ENCODE results near the gene CDKN2B-AS1.
A peak's percentile ranks its signal among the peaks of the same experiment; 100 is the strongest.
"Not testable (repeated sequence)": the region's sequence is repeated elsewhere in the genome, so short reads cannot be mapped to it uniquely, and the experiment has no call there.

The CDKN2B-AS1 gene

DNA sequence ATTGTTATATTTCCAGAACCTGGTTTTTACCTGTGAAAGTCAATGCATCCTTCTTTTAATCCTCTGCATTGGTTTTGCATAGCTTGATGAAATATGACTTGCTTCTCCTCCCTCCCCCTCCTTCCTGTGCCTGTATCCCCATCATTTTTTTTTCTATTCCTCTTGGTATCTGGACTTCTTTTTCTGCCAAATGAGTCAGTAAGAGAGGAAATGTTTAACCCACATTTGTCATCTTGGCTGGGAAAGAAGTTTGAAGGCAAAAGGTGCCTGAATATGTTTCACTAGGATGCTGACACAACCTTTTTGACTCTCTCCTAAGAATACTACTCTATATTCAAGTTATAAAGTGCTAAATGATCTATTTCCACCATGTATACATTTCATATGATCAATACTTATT lies 50.0 kb downstream of the CDKN2B-AS1 start:
- DNase-seq (ENCODE audit: low spot score), result no peak

DNA sequence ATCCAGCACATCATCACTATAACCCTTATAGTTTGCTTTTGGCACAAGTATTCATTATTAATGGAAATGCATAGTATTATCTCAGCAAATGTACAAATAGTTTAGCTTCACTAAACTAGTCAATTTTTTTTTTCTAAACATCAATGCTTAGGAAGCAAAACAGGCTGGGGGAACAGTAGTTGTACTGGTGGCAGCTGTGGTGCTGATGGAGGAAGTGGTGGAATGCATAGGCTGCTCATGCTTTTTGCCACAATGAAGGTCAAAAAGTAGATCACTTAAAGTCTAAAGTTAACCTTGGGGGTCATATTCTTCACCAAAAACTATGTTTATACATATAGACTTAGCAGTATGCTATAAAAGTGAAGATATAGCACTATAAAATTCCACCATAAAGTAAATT lies 50.8 kb downstream of the CDKN2B-AS1 start:
- no peak for DNase-seq (ENCODE audit: low spot score)

DNA sequence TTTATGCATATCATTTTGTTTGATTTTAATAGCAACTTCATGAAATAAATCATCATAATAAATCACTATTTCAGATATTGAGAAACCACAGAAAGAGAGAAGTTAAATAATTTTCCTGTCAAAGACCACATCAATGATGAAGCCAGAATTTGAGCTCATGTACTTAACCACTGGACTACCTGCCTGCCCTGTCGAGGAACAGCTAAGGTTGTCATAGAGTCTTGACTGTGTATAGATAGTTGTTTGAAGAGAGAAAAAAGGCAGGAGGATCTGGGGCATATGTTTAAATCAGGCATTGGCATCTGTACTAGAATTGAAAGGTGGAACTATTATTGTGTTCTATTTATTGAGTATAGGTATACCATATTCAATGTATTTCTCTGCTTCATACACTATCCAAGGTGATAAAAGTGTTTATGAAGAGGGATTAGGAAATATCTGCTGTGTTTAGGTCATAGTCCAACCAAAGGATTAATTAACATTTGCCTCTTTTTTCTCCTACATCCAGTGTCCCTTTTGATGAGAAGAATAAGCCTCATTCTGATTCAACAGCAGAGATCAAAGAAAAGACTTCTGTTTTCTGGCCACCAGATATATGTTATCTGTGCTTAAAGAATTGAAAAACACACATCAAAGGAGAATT lies 51.8 kb downstream of the CDKN2B-AS1 start:
- no peak for DNase-seq (ENCODE audit: low spot score)

DNA sequence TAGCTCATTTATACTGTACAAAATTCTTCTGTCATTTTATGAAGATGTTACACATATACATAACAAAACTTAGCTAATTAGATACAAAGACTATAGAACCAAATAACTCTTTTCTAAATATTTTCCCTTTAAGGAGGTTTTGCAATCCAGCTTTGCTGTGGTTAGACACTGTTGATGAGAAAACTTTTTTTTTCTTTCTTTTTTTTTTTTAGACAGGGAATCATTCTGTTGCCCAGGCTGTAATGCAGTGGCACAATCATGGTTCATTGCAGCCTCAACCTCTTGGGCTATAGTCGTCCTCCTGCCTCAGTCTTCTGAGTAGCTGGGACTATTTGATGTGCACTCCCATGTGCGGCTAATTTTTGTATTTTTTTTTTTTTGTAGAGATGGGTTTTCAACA lies 53.0 kb downstream of the CDKN2B-AS1 start:
- DNase-seq (ENCODE audit: low spot score), result no peak

DNA sequence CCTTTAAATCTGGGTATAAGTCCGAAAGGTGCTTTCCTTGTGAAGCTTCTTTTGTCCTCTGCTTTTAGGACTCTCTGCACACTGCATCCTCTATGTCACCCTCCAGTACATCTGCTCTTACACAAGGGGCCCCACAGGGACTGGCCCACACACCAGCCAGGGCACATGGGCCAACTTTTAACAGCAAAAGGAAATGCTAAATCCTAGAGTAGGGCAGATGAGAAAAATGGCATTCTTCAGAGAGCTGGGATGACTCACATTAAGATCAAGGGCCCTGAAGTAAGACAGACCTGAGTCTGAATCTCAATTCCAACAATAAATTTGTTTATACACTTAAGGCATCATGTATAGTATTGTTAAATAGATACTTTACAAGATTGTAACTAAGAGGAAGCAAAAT lies 54.8 kb downstream of the CDKN2B-AS1 start:
- DNase-seq (ENCODE audit: low spot score), result no peak

DNA sequence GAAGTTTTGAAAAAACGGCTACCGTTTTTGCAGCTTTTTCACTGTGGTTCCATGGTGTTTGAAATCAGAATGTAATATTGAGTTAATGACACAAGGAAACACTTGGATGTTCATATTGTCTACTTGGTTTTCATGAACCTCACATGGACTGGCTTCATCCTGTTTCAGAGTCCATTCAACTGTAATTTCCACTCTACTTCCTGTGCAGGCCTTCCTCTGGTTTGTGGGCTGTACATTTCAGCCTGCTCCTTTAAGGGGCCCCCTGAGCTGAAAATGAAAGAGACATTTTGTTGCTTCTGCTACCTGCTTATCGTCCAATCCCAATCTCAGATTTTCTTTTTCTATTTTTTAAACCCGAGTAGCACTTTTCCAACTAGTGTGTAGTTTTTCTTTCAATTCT lies 56.3 kb downstream of the CDKN2B-AS1 start:
- DNase-seq (ENCODE audit: low spot score), result no peak

DNA sequence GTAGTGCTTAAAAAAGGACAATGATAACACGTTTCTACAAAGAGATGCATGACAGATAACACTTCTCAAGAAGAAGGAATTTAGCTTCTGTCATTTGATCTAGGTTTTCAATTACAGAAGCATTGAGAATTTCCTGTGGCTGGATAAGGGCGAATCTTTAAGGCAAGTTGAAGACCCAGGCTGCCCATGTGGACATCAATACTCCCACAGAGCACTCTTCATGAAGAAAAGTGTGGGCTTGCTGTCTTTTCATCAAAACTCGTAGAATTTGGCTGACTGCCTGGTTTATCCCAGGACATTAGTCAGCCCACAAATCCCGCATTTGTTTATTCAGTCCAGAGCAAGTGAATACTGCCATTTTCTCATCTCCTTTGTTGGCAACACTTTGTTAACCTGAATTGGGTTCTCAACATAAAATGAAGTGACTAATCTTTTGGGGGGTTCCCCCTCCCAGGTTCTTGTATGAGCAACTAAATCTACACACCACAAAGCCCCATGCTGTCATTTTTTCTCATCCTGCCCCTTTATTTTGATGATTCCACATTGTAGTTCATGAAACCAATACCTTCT lies 57.9 kb downstream of the CDKN2B-AS1 start:
- DNase-seq (ENCODE audit: low spot score), result peak; percentile 81

DNA sequence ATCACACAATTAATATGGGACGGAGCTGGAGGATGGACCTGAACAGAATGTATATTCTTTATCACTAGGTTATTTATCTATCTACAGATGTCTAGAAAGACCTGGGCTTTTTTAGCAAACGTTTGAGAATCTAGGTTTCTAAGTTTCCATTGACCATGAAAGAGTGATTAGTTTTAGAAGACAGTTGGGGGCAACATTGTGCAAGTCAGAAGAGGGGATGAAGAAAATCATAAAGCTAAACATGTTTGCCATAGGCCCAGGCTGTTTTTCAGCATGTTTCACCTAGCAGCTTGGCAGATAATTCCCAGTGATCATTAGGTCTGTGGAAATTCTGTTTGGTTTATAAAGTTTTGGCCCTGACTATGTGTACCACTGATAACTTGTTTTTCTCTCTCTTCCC lies 58.6 kb downstream of the CDKN2B-AS1 start:
- no peak for DNase-seq (ENCODE audit: low spot score)

DNA sequence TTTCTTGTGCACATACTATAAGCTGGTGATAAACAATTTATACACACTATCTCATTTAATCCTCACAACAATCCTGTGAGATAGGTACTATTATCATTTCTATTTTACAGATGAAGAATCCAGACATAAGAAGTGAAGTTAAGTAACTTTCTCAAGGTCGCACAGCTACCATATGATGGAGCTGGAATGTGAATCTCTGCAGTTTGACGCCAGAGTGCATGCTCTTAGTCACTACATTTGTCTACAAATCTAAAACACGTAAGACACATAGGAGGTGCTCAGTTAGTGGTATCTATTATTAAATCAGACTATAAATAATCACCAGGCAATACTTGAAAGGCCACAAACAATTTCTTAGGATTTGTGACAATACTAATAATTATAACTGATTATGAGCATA lies 59.5 kb downstream of the CDKN2B-AS1 start:
- no peak for DNase-seq (ENCODE audit: low spot score)

DNA sequence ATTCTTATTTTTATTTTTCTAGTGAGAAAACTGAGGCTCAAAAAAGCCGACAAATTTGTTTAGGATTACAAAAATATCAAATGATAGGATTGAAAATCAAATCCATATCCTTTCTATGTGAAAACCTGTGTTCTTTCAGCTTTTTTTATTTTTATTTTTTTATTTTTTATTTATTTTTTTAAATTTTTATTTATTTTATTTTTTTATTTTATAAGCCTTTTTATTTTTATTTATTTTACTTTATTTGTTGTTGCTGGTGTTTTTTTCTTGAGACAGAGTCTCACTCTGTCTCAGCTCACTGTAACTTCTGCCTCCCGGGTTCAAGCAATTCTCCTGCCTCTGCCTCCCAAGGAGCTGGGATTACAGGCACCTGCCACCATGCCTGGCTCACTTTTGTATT lies 59.9 kb downstream of the CDKN2B-AS1 start:
- DNase-seq (ENCODE audit: low spot score), result no peak

DNA sequence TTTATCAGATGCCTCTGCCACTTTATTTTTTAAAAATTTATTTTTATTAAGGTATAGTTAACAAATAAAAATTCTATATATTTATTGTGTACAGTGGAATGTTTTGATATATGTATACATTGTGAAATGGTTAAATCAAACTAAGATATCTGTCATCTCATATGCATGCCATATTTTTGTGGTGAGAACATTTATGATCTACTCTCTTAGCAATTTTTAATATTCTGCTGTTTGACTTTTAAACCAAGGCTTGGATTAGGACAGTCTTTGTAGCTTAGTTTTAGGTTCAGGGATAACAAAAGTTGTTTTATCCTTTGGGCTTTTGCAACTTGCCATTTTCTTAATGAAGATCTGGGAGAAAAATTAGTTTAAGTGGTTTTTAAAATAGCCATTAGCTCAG lies 60.5 kb downstream of the CDKN2B-AS1 start:
- DNase-seq (ENCODE audit: low spot score), result no peak

DNA sequence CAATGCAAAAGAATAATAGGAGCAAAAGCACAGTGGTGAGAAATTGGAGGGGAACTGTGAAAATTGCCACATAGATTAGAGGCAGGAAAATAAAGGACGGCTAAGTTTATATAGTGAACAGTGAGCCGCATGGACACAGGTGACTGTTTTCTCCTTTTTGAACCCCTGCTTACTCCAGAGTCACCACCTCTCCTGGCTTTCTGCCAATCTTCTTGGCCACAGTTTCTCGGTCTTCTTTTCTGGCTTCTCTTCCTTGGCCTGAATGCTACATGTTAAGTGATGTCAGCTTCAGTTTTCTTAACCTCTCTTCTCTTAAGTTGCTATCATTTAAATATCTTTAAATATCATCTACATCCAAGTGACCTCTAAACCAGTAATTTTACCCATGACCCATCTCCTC lies 61.8 kb downstream of the CDKN2B-AS1 start:
- DNase-seq (ENCODE audit: low spot score), result no peak

DNA sequence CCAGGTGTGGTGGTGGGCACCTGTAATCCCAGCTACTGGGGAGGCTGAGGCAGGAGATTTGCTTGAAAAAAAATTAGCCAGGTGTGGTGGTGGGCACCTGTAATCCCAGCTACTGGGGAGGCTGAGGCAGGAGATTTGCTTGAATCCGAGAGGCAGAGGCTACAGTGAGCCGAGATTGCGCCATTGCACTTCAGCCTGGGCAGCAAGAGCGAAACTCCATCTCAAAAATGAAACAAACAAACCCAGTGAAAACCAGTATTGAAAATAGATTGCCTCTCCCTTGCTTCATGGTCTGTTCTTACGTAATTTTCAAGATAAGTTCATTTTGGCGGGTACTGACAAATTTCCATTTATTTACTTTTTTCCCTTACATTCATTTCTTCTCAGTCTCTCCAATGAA lies 63.4 kb downstream of the CDKN2B-AS1 start:
- not testable (repeated sequence) for DNase-seq (ENCODE audit: low spot score)

DNA sequence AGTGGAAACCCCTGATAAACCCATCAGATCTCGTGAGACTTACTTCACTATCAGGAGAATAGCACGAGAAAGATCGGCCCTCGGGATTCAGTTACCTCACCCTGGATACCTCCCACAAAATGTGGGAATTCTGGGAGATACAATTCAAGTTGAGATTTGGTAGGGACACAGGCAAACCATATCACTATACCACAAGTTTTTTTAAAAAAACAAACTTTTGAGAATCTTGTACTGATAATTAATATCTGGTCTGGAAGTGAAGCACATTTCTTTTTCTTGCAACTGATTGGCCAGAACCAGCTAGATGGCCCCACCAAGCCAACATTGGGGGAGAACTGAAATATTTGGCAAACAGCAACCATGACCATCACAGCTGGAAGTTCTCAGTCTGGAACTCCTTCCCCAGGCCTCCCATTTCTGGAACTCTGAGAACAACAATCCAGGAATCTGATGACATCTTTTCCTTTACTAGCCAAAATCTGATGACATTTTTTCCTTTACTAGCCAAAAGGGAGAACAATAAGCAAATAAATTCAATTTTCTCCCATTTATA lies 66.3 kb downstream of the CDKN2B-AS1 start:
- no peak for DNase-seq (ENCODE audit: low spot score)

DNA sequence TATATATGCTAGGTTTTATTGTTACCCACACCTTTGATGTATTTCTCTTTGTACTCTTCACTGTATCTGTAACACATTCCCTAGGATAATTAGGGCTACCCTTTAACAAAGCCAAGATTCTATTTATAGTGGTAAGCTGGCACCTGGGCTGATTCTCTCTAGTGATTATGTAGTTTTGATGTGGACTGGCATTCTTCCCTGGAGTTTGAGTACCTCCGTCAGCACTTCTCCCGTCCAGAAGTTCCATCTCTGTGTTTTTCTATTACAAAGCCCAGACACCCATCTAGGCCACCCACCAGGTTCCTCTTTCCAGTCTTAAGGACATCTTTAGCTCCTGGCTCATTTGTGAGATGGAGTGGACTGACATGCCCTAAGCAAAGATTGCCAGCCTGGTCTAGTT lies 70.4 kb downstream of the CDKN2B-AS1 start:
- no peak for DNase-seq (ENCODE audit: low spot score)

DNA sequence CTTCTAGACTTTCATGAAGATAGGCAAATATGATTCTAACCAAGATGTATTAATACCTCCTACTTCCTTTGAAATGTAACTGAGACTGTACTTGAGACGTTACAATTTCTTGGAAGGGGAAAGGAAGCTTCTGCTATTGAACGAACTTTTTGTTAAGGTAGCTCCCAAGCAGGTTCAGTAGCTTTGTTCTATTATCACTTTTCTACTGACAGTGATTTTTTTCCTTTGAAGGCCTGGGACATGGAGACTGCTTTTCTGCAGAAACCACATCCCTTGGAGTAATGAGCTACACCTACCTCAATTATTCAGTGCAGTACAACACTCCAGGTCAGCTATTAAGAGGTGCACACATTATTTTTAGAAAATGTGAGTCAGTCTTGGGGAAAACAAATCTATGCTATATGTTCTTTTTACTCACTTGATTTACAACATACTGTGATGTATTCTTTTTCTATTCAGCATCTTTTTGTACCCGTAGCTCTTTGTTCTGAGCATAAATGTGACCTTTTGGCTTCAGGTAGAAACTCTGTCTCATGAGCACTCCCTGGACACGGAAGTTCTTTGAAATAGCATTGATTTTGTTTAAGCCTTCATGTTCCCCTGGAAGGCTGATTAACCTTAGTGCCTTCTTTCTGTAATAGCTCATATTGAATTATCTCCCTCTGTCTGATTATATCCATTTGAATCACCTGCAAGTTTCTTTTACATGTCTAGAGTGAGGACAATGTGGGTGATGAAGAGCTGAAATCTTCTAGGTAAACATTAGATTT lies 71.0 kb downstream of the CDKN2B-AS1 start:
- no peak for DNase-seq (ENCODE audit: low spot score)

DNA sequence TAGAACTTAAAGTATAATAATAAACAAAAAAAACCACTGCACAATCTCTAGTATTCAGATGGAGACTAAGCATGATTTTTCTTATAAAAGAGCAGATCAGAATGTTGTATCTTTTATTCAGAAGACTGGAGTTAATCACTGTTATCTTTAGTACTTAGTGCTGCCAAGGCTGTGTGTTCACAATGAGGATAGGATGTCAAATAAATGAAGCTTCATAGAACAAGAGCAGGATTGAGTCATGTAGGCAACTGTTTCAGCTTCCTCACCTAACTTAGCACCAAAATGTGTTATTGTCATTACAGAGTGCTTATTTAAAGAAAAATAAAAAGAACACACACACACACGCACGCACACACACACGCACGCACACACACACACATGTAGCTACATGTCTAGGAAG lies 72.6 kb downstream of the CDKN2B-AS1 start:
- DNase-seq (ENCODE audit: low spot score), result no peak

DNA sequence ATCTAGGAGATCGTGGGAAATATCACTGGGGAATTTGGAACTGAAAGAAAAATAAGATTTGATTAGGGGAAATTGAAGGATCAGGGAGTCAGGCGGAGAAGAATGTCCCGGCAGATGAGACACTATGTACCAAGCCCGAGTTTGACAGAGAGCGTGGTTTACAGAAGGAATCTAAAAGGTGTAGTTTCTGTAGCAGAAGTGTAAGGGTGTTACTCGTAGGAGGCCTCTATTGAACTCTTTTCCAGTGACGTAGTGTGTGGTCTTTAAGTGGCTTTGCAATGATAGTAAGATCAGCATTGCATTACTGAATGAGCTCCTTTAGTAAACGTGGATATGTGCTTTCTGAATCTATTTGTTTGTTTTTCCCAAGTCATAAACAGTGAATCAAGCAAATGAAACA lies 73.8 kb downstream of the CDKN2B-AS1 start:
- DNase-seq (ENCODE audit: low spot score), result no peak

DNA sequence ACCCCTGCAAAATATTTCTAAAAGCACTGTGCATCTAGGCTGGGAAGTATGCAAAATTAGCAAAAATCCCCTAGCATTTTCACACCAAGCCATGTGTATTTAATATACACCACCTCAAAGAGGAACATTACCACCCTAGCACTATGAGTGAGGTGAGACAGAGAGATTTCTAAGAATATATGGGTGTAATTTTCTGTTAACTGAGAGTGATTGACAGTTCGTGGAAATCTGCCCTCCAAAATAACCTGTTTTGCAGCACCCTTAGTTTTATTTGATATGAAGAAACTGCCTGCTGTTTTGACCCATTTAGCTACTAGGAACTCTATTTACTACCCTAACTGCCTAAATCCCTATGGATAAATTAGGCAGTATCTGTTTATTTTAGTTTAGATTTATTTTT lies 78.8 kb downstream of the CDKN2B-AS1 start:
- no peak for DNase-seq (ENCODE audit: low spot score)

DNA sequence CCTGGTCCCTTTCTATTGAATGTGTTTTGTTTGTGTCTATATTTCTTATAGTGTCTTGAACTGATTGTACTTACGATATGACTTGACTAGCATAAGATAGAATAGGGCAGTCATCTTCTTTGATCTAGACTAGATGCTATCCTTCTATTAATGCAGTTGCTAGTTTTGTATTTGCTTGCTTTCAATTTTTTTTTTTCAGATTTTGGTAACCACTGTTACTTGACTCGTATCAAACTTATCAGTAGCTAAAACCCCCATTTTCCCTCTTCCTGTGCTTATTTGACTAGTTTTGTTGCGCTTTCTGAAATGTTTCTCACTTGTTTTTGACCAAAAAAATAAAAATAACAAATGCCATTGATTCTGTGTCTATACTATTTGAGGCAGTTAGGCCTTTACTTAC lies 83.5 kb downstream of the CDKN2B-AS1 start:
- no peak for DNase-seq (ENCODE audit: low spot score)

DNA sequence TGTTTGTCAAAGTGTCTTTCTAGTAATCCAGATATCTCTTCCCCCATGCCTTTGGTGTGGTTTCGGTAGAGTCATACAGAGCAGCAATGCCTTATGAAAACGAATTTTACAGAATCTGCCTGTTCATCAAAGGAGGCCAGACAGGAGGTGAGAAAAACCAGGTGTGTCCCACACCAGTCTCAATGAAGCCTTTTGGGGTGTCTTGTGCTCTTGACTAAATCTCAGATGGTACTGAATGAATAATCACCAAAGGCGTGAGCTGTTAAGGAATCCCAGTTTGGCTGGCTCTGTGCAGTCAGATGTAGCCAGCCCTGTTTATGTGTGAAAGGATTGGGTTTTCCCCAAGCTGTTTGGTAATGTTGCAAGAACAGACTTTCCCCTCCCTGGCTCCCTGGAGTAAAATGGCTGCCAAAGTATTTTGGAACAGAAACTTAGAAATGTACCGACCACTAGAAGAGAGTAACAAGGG lies 85.3 kb downstream of the CDKN2B-AS1 start:
- DNase-seq (ENCODE audit: low spot score), result no peak

DNA sequence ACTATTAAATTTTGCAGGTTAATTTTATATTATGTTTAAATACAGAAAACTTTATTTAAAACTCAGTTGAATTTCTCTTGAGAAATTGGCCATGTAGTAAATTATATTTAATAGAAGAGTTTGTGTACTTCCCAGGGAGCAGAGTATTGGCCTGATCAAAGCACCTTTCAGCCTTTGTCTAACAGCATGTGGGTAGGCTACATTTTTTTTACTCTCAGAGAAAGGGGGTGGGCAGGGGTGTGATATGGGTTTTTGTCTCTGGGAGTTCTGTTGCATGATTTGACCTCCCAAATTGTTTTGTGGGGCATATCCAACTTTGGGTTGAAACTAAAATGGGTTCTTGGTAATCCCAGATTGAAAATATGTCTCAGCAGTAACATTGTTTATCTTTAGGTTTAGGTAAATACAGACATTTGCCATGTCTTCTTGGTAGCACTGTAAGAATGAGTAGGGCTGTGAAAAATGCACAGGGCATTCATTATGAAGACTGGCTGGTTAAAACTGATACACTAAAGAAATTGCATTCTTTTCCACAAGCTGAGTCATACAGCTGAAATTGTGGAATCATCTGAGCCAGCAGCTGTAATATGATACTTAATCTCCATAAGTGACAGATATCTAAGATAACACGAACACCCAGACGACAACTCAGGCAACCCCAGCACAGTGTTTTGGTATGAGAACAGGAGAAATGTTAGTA lies 89.9 kb downstream of the CDKN2B-AS1 start:
- DNase-seq (ENCODE audit: low spot score), result peak; percentile 78

Measured in COLO829 (cell line).